IPS-NIHi7 (cell line): ENCODE data around the gene CFAP65.
A peak's percentile ranks its signal among the peaks of the same experiment; 100 is the strongest.

Experiments used
- DNase-seq: peaks from one replicate; pipeline ENCODE4 v3.0.0; 2012; ENCODE audit warnings: mixed read lengths; ENCODE audit errors: extremely low spot score

CFAP65 gene

DNA sequence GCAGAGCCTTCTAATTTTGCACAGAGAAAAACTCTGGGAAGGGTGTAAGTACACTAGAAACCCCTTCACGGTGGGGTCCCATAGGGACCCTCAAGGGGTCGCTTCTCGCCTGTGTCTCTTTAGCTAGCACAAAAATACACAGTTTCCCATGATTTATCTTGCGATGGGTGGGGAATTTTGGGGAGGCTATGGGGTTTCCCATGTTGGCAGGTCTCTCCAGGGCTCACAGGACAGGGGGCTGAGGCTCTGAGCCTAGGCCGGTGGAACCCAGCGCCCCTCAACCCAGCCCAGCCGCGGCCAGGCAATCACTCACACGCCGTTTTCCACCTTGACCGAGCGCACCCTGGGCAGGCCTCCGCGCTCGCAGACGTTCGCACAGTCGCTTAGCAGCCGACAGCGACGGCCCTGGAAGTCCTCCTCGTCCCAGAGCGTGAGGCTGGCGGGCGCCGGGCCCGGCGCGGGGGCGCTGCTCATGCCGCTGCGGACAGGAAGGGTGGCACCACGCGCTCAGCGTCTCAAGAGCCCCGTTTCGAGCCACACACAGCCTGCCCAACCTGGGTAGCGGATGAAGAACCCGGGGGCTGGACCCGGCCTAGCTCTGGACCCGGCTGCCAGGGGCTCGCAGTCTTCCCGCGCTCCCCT is 48.5 kb downstream of the CFAP65 start:
- DNase-seq, result no peak

DNA sequence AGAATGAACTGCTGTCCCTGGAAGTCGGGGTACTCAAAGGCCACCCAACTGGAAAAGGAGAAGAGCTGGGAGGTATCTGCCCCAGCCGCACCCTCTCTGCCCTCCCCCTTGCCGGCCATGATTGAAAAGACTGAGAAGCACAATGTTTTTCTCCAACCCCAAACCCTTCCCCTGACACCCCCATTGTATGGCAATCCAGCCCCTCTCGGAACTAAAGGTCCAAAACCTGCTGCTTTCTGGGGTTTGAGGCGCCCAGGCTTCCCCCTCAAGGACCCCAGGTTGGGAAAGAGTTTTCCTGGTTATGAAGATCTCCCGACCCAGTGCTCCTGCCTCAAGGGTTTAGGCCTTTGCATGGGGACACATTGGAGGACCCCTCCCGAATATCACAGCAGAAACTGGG is 49.1 kb downstream of the CFAP65 start:
- no peak for DNase-seq

DNA sequence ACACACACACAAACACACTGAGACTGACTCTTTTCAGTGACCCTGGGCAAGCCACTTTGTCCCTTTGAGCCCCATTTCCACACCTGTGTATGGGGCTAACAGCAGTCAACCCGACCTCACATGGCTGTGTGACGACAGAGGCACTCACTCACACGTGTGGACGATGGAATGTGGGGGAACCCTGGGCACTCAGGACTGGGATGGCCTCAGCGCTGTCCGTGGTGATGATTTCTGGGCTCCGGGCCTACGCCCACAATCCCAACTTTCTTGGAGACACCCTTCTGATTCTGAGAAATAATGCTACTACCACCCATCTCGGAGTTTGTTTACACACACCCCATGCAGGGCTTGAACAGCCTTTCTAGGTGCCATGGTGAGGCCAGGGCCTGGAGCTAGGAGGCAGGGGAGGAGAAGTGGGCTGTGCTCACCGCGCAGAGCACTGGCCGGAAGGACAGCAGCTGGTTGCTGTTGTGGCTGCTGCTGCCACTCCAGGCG is 49.6 kb downstream of the CFAP65 start:
- no peak for DNase-seq

DNA sequence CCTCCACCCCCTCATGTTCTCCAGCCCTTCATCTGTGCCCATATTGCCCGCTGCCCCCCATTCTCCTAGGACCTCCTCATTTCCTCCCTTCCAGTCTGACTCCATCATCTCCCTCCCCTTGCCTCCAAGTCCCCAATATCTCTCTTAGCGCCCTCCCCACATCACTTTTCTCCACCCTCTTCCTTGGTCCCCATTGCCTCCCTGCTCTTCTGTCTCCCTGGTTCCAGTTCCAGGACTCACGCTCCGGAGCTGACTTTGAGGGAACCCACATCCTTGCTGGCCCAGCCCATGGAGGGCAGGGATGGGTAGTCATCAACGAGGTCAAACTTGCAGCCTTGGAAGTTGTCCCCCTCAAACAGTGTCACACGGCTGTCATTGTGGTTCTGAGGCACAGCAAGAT is 50.7 kb downstream of the CFAP65 start:
- DNase-seq, result no peak

- DNase-seq, result no peak
Measured at GRCh38 chr2:218990052-218990451, 51.3 kb downstream of the CFAP65 start.

- DNase-seq, result no peak
Measured at GRCh38 chr2:218988650-218989049, 52.7 kb downstream of the CFAP65 start.

- DNase-seq, result no peak
Measured at GRCh38 chr2:218988164-218988563, 53.2 kb downstream of the CFAP65 start.

DNA sequence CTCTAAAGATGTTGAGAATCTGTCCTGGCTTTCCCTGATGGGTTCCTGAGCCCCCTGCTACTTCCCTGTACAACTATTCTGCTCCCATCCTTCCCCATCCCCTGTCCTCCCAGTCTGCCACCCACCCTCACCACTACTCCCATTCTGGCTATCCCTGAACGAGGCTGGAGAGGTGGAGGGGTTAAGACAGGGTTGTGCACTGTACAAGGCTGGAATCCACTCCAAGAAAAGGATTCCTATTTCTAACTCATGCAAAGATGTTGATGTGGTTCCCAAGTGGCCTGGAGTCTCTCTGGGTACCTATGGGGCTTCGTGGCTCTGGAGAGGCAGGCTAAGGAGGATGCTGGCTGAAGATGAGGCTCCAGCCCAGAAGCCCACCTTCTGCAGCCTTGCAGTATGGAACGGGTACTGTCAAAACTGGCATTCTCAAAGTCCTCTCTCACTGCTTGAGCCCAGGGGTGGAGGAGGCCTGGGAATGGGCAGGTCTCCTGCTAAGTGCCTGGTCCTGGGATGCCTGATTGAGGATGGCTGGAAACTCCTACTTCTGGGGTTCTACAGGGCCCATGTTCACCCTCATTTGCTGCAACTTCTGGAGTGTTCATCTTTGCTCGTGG is 55.1 kb downstream of the CFAP65 start:
- no peak for DNase-seq

DNA sequence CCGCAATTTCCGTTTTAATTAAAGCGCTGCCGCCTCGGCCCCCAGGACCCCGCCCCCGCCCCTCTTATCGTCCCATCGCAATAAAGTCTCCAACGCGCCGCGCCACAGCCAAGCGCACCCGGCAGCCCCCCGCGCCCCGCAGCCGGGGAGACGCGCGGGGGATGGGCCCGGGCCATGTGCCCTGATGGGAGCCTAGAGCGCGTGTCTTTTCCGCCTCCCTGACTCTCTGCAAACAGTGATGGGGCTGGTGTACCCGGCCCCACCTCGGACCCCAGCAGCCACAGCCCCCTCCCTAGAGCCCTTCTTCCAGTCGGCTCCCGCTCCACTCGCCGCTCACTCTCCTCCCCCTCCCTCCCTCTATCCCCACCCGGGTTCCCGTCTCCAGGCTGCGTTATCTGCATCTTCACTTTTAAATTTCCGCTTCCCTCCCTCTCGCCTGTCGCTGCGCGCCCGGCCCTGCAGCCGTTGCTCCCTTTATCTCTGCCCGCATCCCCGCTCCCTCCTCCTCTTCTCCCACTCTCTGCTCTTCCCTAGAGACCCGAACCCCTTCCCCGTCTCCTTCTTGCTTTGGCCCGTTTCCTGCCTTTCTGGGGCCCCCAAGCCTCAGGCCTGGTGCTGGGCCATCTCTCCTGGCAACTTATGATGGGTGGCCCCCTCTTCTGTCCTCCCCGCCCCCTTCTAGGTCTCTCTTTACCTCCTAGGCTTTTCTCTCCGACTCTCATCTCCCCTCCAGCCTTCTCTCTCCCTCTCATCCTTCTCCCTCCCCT is 55.8 kb downstream of the CFAP65 start:
- DNase-seq, result peak; percentile 57

DNA sequence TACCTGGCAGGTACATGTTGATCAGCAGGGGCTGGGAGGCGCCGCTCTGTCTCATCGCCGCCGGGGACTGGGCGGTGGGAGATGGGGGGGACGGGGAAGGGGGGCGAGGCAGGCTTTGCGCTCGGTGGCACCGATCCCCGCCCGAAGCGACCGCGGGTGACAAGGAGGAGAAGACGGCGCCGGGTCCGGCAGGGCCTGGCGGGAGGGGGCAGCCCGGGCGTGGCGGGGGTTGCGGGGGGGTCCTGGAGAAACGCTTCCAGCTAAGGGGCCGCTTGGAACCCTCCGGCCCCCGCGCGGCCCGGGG is 56.3 kb downstream of the CFAP65 start, which contains the start of gene FEV:
Gene FEV, minus strand, starts transcription at position 164 of the 304 bp plus-strand sequence. Its CDS starts 109 bp downstream, at position 55.
- DNase-seq, result no peak

DNA sequence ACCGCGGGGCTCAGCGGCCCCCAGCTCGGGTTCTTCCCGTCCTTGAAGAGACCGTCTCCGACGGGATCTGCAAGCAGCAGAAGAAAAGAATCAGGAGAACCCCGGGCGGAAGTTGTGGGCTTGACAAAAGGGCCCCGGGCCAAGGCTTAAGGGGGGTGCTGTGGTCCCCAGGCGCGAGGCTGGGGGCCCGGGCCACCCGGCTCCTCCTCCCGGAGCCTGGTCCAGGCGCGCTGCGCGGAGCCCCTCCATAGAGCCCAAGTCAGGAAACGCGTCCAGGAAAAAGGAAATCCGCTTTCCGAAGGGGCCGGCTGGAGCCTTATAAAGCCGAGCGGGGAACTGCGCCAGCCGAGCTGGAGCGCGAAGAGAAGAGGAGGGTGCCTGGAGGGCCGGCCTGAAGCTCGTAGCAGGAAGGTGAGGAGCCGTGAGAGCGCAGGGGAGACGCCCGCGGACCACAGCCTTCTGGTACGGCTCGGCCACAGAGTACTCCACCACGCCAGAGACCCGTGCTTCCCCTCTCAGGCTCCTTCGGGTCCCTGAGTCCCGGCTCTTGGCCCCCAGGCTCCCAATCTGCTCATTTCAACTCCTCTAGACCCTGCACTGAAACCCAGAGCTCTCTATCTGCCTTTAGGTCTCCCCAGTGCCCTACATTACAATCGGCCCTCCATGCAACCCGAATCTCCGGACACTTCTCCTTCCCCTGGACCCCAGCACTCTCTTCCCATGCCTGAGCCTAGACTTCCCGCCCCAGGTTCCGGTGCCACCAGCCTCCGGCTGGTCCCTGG is 56.9 kb downstream of the CFAP65 start:
- DNase-seq, result no peak

DNA sequence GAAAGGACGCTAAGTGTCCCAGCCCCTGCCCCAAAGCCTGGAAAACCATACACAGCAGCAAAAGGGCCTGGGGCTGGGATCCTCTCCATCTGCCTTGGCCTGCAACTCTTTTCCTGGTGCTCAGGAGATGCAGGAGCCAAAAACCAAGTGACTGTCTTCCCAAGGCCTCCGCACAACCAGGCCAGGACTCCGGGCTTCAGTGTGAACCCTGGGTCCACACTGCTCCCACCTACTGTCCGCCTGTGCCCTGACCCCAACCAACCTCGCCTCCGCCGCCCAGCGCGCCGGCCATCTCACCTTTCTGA is 57.4 kb downstream of the CFAP65 start:
- DNase-seq, result no peak

GRCh38 chr2:218983263-218983933 is 57.9 kb downstream of the CFAP65 start:
- DNase-seq, result no peak

DNA sequence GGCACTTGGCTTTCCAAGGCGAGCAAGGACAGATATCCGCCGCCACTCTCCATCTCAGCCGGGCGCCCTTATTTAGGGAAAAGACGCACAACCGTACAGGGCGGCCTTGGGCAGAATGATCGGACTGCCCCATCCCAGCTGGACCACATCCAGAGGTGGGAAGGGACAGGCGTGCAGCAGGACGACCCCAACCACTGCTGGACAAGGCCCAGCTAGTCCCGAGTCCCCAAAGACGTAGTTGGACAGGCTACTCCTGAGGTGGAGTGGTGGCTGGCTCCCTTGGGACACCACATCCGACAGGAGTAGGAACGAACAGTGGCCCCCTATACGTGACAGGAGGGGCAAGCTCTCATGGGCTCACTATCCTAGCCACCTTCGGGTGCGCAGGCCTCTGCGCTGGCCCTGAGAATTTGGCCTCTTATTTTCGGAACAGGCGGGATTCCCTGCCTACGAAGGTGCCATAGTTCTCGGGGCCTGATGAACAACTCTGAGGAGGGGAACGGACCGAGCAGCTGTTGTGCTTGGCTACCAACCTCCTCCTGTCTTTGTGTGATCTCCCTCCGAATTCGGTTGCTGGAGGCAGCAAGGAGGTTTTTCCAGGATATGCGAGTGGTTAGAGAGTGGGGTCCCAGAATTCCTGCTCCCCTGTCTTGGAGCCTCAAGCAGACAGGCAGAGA is 58.6 kb downstream of the CFAP65 start:
- no peak for DNase-seq

- no peak for DNase-seq
Measured at GRCh38 chr2:218981881-218982585, 59.3 kb downstream of the CFAP65 start.

- DNase-seq, result no peak
Measured at GRCh38 chr2:218981390-218981880, 59.9 kb downstream of the CFAP65 start.

DNA sequence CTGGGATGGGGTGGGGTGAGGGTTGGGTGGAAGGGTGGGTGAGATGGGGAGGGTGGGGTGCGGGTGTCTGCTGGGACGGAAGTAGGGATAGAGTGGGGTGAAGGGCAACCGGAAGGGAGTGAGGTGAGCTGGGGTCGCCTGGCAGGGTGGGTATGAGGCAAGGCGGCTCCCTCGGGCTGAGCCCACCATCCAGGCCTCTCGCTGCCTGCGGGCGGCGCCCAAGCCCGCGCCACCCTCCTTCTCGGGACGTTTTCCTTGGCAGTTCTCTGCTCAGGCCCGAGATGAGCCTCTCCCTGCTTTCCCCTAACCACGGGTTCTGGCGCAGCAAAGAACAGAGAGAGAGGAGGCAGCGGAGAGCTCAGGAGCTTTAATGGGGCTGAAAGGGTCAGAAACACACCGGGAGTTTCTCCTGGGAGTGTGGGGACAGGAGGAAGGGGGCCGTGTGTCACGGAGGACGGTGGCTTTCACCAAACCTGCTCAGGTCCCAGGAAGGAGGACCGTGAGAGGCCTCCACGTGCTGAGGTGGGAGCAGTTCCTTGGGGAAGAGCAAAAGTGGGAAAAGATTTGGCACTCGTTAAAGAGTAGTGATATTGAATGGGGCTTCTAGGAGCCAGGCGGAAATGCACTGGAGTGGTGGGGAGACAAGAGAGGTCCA is 60.5 kb downstream of the CFAP65 start:
- no peak for DNase-seq

- peak; percentile 86 for DNase-seq
Measured at GRCh38 chr2:218979846-218980734, 61.2 kb downstream of the CFAP65 start.
